ENCODE measurements around the gene DCP1A. TPM values are rescaled to one million over a fixed set of nuclear protein-coding genes. Genes with fewer than 3 reads are reported as not detected.

Gene DCP1A
- total RNA-seq, 1 donor from 2014 or later, result 13.7 TPM

GRCh38 chr3:53248161-53248560 is 99.2 kb downstream of the DCP1A start:
- DNase-seq (ENCODE audit: low read depth, low spot score), result no peak

GRCh38 chr3:53247619-53248018 is 99.7 kb downstream of the DCP1A start:
- DNase-seq (ENCODE audit: low read depth, low spot score), result no peak

GRCh38 chr3:53244271-53244670 is 103.1 kb downstream of the DCP1A start:
- no peak for DNase-seq (ENCODE audit: low read depth, low spot score)

GRCh38 chr3:53243785-53244184 is 103.6 kb downstream of the DCP1A start:
- no peak for DNase-seq (ENCODE audit: low read depth, low spot score)

- DNase-seq (ENCODE audit: low read depth, low spot score), result no peak
Observed at GRCh38 chr3:53243165-53243564, 104.2 kb downstream of the DCP1A start.

GRCh38 chr3:53242642-53243041 is 104.7 kb downstream of the DCP1A start:
- DNase-seq (ENCODE audit: low read depth, low spot score), result no peak

- DNase-seq (ENCODE audit: low read depth, low spot score), result no peak
Observed at GRCh38 chr3:53242155-53242554, 105.2 kb downstream of the DCP1A start.

- DNase-seq (ENCODE audit: low read depth, low spot score), result no peak
Observed at GRCh38 chr3:53240989-53241972, 106.1 kb downstream of the DCP1A start.

- DNase-seq (ENCODE audit: low read depth, low spot score), result no peak
Observed at GRCh38 chr3:53239800-53240199, 107.5 kb downstream of the DCP1A start.

- DNase-seq (ENCODE audit: low read depth, low spot score), result no peak
Observed at GRCh38 chr3:53238886-53239285, 108.5 kb downstream of the DCP1A start.

- DNase-seq (ENCODE audit: low read depth, low spot score), result peak; percentile 88
Observed at GRCh38 chr3:53238051-53238850, 109.1 kb downstream of the DCP1A start.

- DNase-seq (ENCODE audit: low read depth, low spot score), result peak; percentile 76
Observed at GRCh38 chr3:53236112-53236841, 111.1 kb downstream of the DCP1A start.

- no peak for DNase-seq (ENCODE audit: low read depth, low spot score)
Observed at GRCh38 chr3:53235545-53235944, 111.8 kb downstream of the DCP1A start.

- no peak for DNase-seq (ENCODE audit: low read depth, low spot score)
Observed at GRCh38 chr3:53234841-53235232, 112.5 kb downstream of the DCP1A start.

- DNase-seq (ENCODE audit: low read depth, low spot score), result no peak
Observed at GRCh38 chr3:53234130-53234840, 113.1 kb downstream of the DCP1A start.

Other genes starting within 250 kb of the DCP1A start
- 25.3 and 32.6 TPM in 2 replicates for gene RFT1, start 217.1 kb downstream of the DCP1A start, total RNA-seq
- 3.8 and 3.9 TPM in 2 replicates for gene PRKCD, start 186.3 kb downstream of the DCP1A start, total RNA-seq
- gene TKT, start 91.5 kb downstream of the DCP1A start, total RNA-seq, result 702 and 762 TPM in 2 replicates
- not detected in 2 replicates for gene CACNA1D, start 147.1 kb upstream of the DCP1A start, total RNA-seq

All from pulmonary artery endothelial cell (primary cell).